Hepatocyte (in vitro differentiated cells): ENCODE measurements around the gene EMSY. TPM values are rescaled to one million over a fixed set of nuclear protein-coding genes. Genes with fewer than 3 reads are reported as not detected.

ENCODE experiments used
- DNase-seq: peaks from one replicate; pipeline ENCODE4 v3.0.0-alpha.2; 2016; ENCODE audit warnings: low spot score
- H2AFZ ChIP-seq: fragments of 200-600 bp; sonication (generic); 2 replicates; pipeline ENCODE4 v1.6.0; 2016; ENCODE audit warnings: antibody characterized with exemption, mild to moderate bottlenecking
- H3K27ac ChIP-seq: fragments of 200-600 bp; sonication (generic); 2 replicates; pipeline ENCODE4 v1.5.1; 2016; ENCODE audit warnings: mild to moderate bottlenecking
- H3K27me3 ChIP-seq: fragments of 200-600 bp; sonication (generic); 2 replicates; pipeline ENCODE4 v1.6.1; 2016
- H3K36me3 ChIP-seq: fragments of 200-600 bp; sonication (generic); replicated peaks from 2 replicates; pipeline ENCODE4 v1.5.1; 2016; ENCODE audit warnings: low read depth; ENCODE audit not compliant: insufficient read depth
- H3K4me1 ChIP-seq: fragments of 200-600 bp; sonication (generic); 2 replicates; pipeline ENCODE4 v1.5.1; 2016; ENCODE audit warnings: mild to moderate bottlenecking, moderate library complexity; ENCODE audit not compliant: insufficient read depth
- H3K4me2 ChIP-seq: fragments of 200-600 bp; sonication (generic); 2 replicates; pipeline ENCODE4 v1.6.0; 2016
- H3K4me3 ChIP-seq: fragments of 200-600 bp; sonication (generic); 2 replicates; pipeline ENCODE4 v1.5.1; 2016; ENCODE audit warnings: mild to moderate bottlenecking
- H3K79me2 ChIP-seq: fragments of 200-600 bp; sonication (generic); 2 replicates; pipeline ENCODE4 v1.6.0; 2017; ENCODE audit warnings: mild to moderate bottlenecking
- H3K9me2 ChIP-seq: fragments of 200-600 bp; sonication (generic); replicated peaks from 2 replicates; pipeline ENCODE4 v1.6.0; 2017; ENCODE audit warnings: mild to moderate bottlenecking; ENCODE audit not compliant: insufficient read depth
- H3K9me3 ChIP-seq: fragments of 200-600 bp; sonication (generic); 2 replicates; pipeline ENCODE4 v1.5.1; 2016; ENCODE audit warnings: low read depth, mild to moderate bottlenecking
- H4K20me1 ChIP-seq: fragments of 200-600 bp; sonication (generic); 2 replicates; pipeline ENCODE4 v1.6.0; 2016; ENCODE audit warnings: mild to moderate bottlenecking; ENCODE audit not compliant: insufficient read depth, poor library complexity, severe bottlenecking
- CTCF ChIP-seq: fragments of 200-600 bp; sonication (generic); IDR thresholded peaks from 2 replicates; pipeline ENCODE4 v1.5.1; 2016; ENCODE audit warnings: antibody characterized with exemption, mild to moderate bottlenecking; ENCODE audit not compliant: poor library complexity
- EZH2 ChIP-seq: fragments of 200-600 bp; sonication (generic); IDR thresholded peaks from 2 replicates; pipeline ENCODE4 v1.6.1; 2016; ENCODE audit warnings: antibody characterized with exemption, mild to moderate bottlenecking, borderline replicate concordance
- EZH2phosphoT487 ChIP-seq: fragments of 200-600 bp; sonication (generic); IDR thresholded peaks from one replicate; pipeline ENCODE4 v1.6.1; 2018; ENCODE audit warnings: antibody characterized with exemption, mild to moderate bottlenecking, low read depth, moderate library complexity; ENCODE audit not compliant: unreplicated experiment, severe bottlenecking
- WGBS: methylation state at CpG from one replicate; pipeline ENCODE4 v1.1.6; 2016; ENCODE audit warnings: low lambda C conversion rate; ENCODE audit errors: missing lambda C conversion rate; 5-methylcytosine and 5-hydroxymethylcytosine counted together
- polyA plus RNA-seq: library from polyadenylated mRNA; unstranded; fragments of >200 nt; fragmentation: Nextera tagmentation; extraction: Ambion mirVana; gene quantifications from 2 replicates; pipeline ENCODE4 v1.2.1, GENCODE V29; 2016
- total RNA-seq: library from RNA; depleted of rRNA; stranded (reverse); fragments of >200 nt; gene quantifications from 2 replicates; pipeline ENCODE4 v1.2.3, GENCODE V29; 2014

Gene EMSY
- total and polyA plus RNA-seq, 2 experiments from 2014 or later = 8.2 to 19.4 TPM

GRCh38 chr11:76526878-76527277 is 82.1 kb downstream of the EMSY start:
- no peaks in the 10 kb centered on the region for H3K79me2 ChIP-seq
- H3K27me3 ChIP-seq = no peaks in the 10 kb centered on the region
- H3K9me2 ChIP-seq = no peaks in the 10 kb centered on the region
- H3K36me3 ChIP-seq = no peaks in the 10 kb centered on the region
- H3K4me1 ChIP-seq = peaks cover 10% of the 10 kb centered on the region
- H3K9me3 ChIP-seq = no peaks in the 10 kb centered on the region
- 38% methylated on average over 2 of the region's 2 CpGs for WGBS
- no peaks in the 10 kb centered on the region for H4K20me1 ChIP-seq
- no peak for DNase-seq
- no peak overlapping the region for H3K4me3 ChIP-seq
- TF ChIP-seq CTCF (no peak), EZH2phosphoT487 (no peak), EZH2 (no peak)
- no peak overlapping the region for H3K27ac ChIP-seq
- no peak overlapping the region for H2AFZ ChIP-seq
- H3K4me2 ChIP-seq = peak overlapping the region; percentile 52

- Histone ChIP-seq H3K4me3 (no peak overlapping the region), H3K79me2 (no peaks in the 10 kb centered on the region), H3K4me2 (no peak overlapping the region), H3K36me3 (no peaks in the 10 kb centered on the region), H3K9me3 (no peaks in the 10 kb centered on the region), H3K27ac (no peak overlapping the region), H2AFZ (no peak overlapping the region), H3K27me3 (no peaks in the 10 kb centered on the region), H3K4me1 (no peaks in the 10 kb centered on the region), H4K20me1 (no peaks in the 10 kb centered on the region), H3K9me2 (no peaks in the 10 kb centered on the region)
- 81% methylated on average over 2 of the region's 2 CpGs for WGBS
- no peak for DNase-seq
- TF ChIP-seq CTCF (no peak), EZH2phosphoT487 (no peak), EZH2 (no peak)
Measured at GRCh38 chr11:76542436-76542835, 97.6 kb downstream of the EMSY start.

DNA sequence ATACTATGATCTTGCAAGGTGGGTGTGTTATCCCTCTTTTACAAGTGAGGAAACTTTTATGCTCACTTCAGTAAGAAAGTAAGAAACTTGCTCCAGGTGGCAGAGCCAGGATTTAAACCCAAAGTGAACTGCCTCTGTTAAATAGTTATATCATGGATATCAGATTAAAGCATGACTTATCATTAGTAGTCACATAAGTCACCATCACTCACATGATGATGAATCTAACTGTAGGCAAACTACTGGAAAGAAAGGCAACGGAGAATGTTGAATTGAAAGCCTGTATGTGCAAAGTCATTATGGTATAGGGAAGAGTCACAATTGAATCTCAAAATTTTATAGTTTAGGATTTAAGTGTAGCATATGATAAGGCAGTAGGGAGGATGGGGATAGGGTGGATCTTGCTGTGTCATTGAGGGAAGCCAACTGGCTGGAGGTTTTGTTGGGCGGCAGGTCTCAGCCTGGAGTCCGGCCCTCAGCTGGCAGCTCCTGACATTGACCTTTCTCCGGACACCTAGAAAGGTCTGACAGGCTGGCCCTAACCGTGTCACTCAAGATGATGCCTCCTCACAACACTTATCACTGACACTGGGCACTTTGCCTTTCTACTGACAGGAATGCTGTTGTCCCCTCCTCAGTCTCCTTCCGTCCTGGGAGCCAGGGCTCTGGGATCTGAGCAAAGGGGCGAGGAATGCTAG is 98.3 kb downstream of the EMSY start:
- no peaks in the 10 kb centered on the region for H3K27me3 ChIP-seq
- no peak for TF ChIP-seq EZH2
- TF ChIP-seq EZH2phosphoT487 = no peak
- TF ChIP-seq CTCF = no peak
- DNase-seq = no peak
- no peak overlapping the region for H3K4me2 ChIP-seq
- H2AFZ ChIP-seq = no peak overlapping the region
- H3K4me1 ChIP-seq = no peaks in the 10 kb centered on the region
- no peak overlapping the region for H3K4me3 ChIP-seq
- no peaks in the 10 kb centered on the region for H3K9me3 ChIP-seq
- no peaks in the 10 kb centered on the region for H3K79me2 ChIP-seq
- no peaks in the 10 kb centered on the region for H3K36me3 ChIP-seq
- H3K9me2 ChIP-seq = no peaks in the 10 kb centered on the region
- no peaks in the 10 kb centered on the region for H4K20me1 ChIP-seq
- 99% methylated on average over 7 of the region's 7 CpGs for WGBS
- no peak overlapping the region for H3K27ac ChIP-seq
